ENCODE results near the gene ATXN7L1. TPM values are rescaled to one million over a fixed set of nuclear protein-coding genes. Genes with fewer than 3 reads are reported as not detected.

Gene ATXN7L1
- total and polyA plus RNA-seq, 9 donors, result 5.0 to 17.6 (median 11.4) TPM

GRCh38 chr7:105583061-105583460 is 293.3 kb downstream of the ATXN7L1 start:
- 70 to 80% (median 79%) methylated on average over 24 to 38 of the region's 39 CpGs for WGBS, 3 donors
- Histone ChIP-seq H3K4me3 (no peak overlapping the region), H3K27ac (no peak overlapping the region), H3K36me3 (no peaks in the 10 kb centered on the region), H3K27me3 (no peaks in the 10 kb centered on the region), H3K4me1 (ENCODE audit: insufficient read depth) (peaks cover 3% of the 10 kb centered on the region), H3K9me3 (no peaks in the 10 kb centered on the region)
- intact Hi-C loops (cut with DNase I), result no loop called here
- DNase-seq, result no peak
- TF ChIP-seq POLR2A (IDR thresholded peaks at IDR 0.05) (no peak), EP300 (IDR thresholded peaks at IDR 0.05) (no peak)
- TF ChIP-seq, protein P1, sequence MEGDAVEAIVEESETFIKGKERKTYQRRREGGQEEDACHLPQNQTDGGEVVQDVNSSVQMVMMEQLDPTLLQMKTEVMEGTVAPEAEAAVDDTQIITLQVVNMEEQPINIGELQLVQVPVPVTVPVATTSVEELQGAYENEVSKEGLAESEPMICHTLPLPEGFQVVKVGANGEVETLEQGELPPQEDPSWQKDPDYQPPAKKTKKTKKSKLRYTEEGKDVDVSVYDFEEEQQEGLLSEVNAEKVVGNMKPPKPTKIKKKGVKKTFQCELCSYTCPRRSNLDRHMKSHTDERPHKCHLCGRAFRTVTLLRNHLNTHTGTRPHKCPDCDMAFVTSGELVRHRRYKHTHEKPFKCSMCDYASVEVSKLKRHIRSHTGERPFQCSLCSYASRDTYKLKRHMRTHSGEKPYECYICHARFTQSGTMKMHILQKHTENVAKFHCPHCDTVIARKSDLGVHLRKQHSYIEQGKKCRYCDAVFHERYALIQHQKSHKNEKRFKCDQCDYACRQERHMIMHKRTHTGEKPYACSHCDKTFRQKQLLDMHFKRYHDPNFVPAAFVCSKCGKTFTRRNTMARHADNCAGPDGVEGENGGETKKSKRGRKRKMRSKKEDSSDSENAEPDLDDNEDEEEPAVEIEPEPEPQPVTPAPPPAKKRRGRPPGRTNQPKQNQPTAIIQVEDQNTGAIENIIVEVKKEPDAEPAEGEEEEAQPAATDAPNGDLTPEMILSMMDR (IDR thresholded peaks at IDR 0.05), result no peak

DNA sequence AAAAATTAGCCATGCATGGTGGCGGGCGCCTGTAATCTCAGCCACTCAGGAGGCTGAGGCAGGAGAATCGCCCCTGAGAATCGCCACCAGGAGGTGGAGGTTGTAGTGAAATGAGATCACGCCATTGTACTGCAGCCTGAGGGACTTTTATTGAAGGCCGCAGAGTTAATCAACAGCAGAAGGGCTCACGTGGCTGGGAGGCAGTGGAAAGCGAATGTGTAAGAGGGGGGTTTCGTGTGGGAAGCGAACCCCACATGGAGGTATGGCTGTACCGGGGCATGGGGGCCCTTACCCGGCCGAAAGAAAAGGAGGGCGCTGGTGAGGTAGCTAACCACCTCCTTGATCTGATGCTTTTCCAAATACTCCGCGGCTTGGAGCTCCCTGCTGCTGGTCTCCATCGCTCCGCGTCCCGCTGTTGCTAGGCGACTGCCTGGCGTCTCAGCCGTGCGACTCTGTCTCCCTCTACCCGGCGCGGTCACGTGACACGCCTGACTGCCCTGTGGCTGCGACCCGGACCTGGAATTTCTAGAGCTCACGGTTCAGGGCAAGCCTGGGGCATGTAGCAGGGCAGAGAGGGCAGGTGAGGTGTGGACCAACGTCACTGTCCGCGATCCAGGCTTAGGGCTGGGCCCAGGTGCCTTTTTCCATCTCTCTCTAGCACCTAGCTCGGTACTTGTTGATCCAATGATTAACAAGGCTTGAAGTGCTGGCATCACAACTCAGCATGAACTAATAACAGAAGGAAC is 295.2 kb downstream of the ATXN7L1 start, which contains the start of gene EFCAB10:
TSS of gene EFCAB10 (minus strand) at position 428 of the 746 bp plus-strand sequence. CDS start at position 398, 30 bp downstream.
- intact Hi-C loops (cut with DNase I), result no loop called here
- DNase-seq, result peak in 2 of 5 donors; percentile 29 to 46
- TF ChIP-seq POLR2A (IDR thresholded peaks at IDR 0.05) (no peak), EP300 (IDR thresholded peaks at IDR 0.05) (no peak)
- TF ChIP-seq, protein P1 (IDR thresholded peaks at IDR 0.05), result no peak
- Histone ChIP-seq H3K36me3 (no peaks in the 10 kb centered on the region), H3K4me1 (ENCODE audit: insufficient read depth) (peaks cover 3% of the 10 kb centered on the region), H3K27ac (no peak within 1 kb of the TSS), H3K9me3 (no peaks in the 10 kb centered on the region), H3K4me3 (no peak within 1 kb of the TSS), H3K27me3 (no peaks in the 10 kb centered on the region)
- WGBS, 3 donors, result 12 to 14% (median 14%) methylated on average over 36 of the region's 36 CpGs

DNA sequence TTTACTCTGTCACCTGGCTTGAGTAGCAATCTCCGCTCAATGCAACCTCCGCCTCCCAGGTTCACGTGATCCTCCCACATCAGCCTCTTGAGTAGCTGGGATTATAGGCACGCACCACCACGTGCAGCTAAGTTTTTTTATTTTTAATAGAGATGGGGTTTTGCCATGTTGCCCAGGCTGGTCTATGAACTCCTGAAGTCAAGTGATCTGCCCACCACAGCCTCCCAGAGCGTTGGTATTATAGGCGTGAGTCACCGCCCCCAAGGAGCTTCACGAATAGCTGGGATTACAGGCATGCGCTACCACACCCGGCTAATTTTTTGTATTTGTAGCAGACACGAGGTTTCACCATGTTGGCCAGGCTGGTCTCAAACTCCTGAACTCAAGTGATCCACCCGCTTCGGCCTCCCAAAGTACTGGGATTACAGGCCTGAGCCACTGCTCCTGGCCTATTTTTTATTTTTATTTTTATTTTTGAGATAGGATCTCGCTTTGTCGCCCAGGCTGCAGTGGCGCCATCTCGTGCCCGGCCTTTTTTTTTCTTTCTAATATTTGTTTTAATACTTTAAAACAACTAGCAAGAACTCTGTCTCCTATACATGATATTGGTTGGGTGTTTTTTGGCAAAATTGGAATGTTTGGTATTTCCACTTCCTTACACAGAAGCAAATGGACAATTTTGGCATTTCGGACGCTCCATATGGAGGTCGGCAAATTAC is 296.2 kb downstream of the ATXN7L1 start:
- H3K9me3 ChIP-seq, result no peaks in the 10 kb centered on the region
- peaks cover 3% of the 10 kb centered on the region for H3K4me1 ChIP-seq (ENCODE audit: insufficient read depth)
- no peak overlapping the region for H3K27ac ChIP-seq
- no peak for DNase-seq
- TF ChIP-seq POLR2A (IDR thresholded peaks at IDR 0.05) (no peak), EP300 (IDR thresholded peaks at IDR 0.05) (no peak)
- TF ChIP-seq, protein P1 (IDR thresholded peaks at IDR 0.05), result no peak
- H3K4me3 ChIP-seq, result no peak overlapping the region
- H3K36me3 ChIP-seq, result no peaks in the 10 kb centered on the region
- intact Hi-C loops (cut with DNase I), result no loop called here
- WGBS, 3 donors, result 84 to 88% (median 86%) methylated on average over 22 of the region's 22 CpGs
- H3K27me3 ChIP-seq, result no peaks in the 10 kb centered on the region

- Histone ChIP-seq H3K4me3 (no peak overlapping the region), H3K36me3 (no peaks in the 10 kb centered on the region), H3K4me1 (ENCODE audit: insufficient read depth) (peaks cover 3% of the 10 kb centered on the region), H3K9me3 (no peaks in the 10 kb centered on the region), H3K27ac (no peak overlapping the region), H3K27me3 (no peaks in the 10 kb centered on the region)
- no peak for DNase-seq
- no peak for TF ChIP-seq POLR2A (IDR thresholded peaks at IDR 0.05)
- intact Hi-C loops (cut with DNase I), result no loop called here
Observed at GRCh38 chr7:105578496-105578895, 297.9 kb downstream of the ATXN7L1 start.

GRCh38 chr7:105577251-105577650 is 299.1 kb downstream of the ATXN7L1 start:
- WGBS, 3 donors, result 74 to 85% (median 82%) methylated on average over 1 of the region's 1 CpG
- TF ChIP-seq POLR2A (IDR thresholded peaks at IDR 0.05), result no peak
- TF ChIP-seq, protein P1 (IDR thresholded peaks at IDR 0.05), result no peak
- TF ChIP-seq EP300 (IDR thresholded peaks at IDR 0.05), result no peak
- Histone ChIP-seq H3K36me3 (no peaks in the 10 kb centered on the region), H3K27me3 (no peaks in the 10 kb centered on the region), H3K27ac (no peak overlapping the region), H3K9me3 (no peaks in the 10 kb centered on the region), H3K4me3 (no peak overlapping the region), H3K4me1 (ENCODE audit: insufficient read depth) (peaks cover 3% of the 10 kb centered on the region)
- no peak for DNase-seq
- intact Hi-C loops (cut with DNase I), result no loop called here
